ENCODE measurements around the gene OR1J1. TPM values are rescaled to one million over a fixed set of nuclear protein-coding genes. Genes with fewer than 3 reads are reported as not detected.

Gene OR1J1
- total RNA-seq, 1 experiment from 2014 or later = not detected

DNA sequence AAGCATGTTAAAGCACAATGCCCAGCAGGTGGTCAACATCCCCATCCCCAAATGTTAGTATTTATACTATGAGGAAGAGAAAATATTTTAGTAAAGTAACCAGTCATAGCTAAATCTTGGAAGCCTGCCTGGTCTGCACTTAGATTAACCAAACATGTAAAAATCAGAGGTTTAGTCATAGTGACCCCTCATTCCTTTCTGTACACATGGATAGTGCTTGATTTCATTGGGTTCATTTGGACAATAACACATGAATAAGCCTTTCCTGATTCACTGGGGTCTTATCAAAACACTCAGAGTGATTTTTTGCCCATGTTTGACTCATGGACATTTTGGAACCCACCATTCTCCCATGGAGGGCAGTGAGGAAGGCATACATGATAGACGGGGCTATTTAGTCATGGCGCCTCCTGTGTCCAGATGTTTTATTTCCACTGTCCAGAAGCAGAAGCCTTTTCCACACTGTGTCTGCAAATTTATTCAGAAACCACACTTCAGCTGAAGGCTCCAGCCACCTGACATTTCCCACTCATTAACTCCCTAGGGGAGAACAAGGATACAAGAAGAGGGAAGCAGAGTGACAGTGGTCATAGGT, 32.5 kb downstream of the OR1J1 start:
- DNase-seq (ENCODE audit: low read depth) = peak; percentile 54

DNA sequence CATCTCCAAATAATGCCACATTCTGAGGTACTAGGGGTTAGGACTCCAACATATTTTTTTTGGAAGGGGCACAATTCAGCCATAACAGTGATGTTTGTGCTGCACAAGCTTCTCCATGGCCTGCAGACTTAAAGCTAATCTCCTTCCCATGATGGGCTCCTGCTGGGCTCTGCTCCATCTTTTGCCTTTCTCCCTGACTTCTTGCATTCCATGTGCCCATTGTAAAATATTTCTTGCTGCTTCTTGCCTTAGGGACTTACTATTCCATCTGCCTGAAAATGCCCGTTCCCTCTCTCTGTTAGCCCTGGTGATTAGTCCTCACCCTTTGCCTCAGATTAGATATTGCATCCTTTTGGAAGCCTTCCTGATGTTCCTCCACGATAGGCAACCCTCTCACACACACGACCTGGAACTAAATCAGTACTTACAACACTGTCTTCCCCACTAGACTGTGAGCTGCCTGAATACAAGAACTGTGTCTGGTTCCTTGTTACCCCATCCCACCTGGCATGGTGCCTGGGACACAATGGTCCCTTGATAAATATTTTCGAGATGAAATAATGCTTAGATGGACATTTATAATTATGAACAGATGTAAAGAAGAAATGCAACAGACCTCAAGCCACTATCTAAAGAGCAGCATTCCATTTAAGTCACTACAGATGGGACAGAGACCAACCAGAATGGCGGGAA, 33.5 kb downstream of the OR1J1 start:
- DNase-seq (ENCODE audit: low read depth) = peak; percentile 42

DNA sequence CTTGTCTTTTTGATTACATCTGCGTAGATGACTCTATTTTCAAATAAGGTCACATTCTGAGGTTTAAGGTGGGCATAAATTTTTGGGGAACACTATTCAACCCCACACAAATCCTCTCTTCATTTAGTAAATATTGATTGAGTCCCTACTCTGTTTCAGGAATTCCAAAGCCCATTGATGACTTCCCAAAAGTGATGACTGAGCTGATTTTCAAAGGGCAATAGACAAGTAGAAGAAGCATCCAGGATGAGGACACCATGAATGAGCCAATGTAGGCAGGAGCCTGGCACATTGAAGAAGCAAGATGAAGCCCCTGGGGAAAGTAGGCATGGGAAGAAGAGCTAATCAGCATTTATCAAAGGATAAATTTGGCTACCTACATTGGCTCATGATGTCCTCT, 35.2 kb downstream of the OR1J1 start:
- no peak for DNase-seq (ENCODE audit: low read depth)

Other genes starting within 250 kb of the OR1J1 start
- gene LHX6, start 249.0 kb downstream of the OR1J1 start, total RNA-seq (2014; rRNA removed) = 0.06 TPM in 1 of 2 replicates, not detected in the other
- 15.3 and 16.1 TPM in 2 replicates for gene RBM18, start 213.1 kb downstream of the OR1J1 start, total RNA-seq (2014; rRNA removed)
- gene MRRF, start 213.0 kb downstream of the OR1J1 start, total RNA-seq (2014; rRNA removed) = 46.6 and 51.6 TPM in 2 replicates
- gene PTGS1, start 106.9 kb downstream of the OR1J1 start, total RNA-seq (2014; rRNA removed) = 1.7 TPM in 2 replicates
- not detected in 2 replicates for gene OR1J2, start 32.9 kb upstream of the OR1J1 start, total RNA-seq (2014; rRNA removed)
- not detected in 2 replicates for gene OR1J4, start 41.2 kb upstream of the OR1J1 start, total RNA-seq (2014; rRNA removed)
- gene OR1N1, start 49.4 kb upstream of the OR1J1 start, total RNA-seq (2014; rRNA removed) = not detected in 2 replicates
- gene OR1N2, start 75.2 kb upstream of the OR1J1 start, total RNA-seq (2014; rRNA removed) = not detected in 2 replicates
- gene OR1L8, start 105.5 kb upstream of the OR1J1 start, total RNA-seq (2014; rRNA removed) = not detected in 2 replicates
- gene OR1Q1, start 136.8 kb upstream of the OR1J1 start, total RNA-seq (2014; rRNA removed) = not detected in 2 replicates
- gene OR1B1, start 179.7 kb upstream of the OR1J1 start, total RNA-seq (2014; rRNA removed) = not detected in 2 replicates
- gene OR1L1, start 183.8 kb upstream of the OR1J1 start, total RNA-seq (2014; rRNA removed) = not detected in 2 replicates
- gene OR1L3, start 197.2 kb upstream of the OR1J1 start, total RNA-seq (2014; rRNA removed) = not detected in 2 replicates
- gene OR1L4, start 246.1 kb upstream of the OR1J1 start, total RNA-seq (2014; rRNA removed) = not detected in 2 replicates

All from LHCN-M2 (cell line).